OCI-LY1 (cell line): ENCODE measurements around the gene HDAC11.

Experiments used
- CTCF ChIP-seq: fragments of 200-600 bp; sonication (generic), shearing (Covaris generic); IDR thresholded peaks from 2 replicates; pipeline ENCODE4 v1.5.1; 2017; ENCODE audit warnings: mild to moderate bottlenecking, antibody characterized with exemption, low read length, moderate library complexity, mixed read lengths
- EZH2 ChIP-seq: fragments of 200-600 bp; sonication (generic), shearing (Covaris generic); IDR thresholded peaks from 2 replicates; pipeline ENCODE4 v1.8.0; 2017; ENCODE audit warnings: borderline replicate concordance, mixed run types, mild to moderate bottlenecking, antibody characterized with exemption, low read length, moderate library complexity, mixed read lengths

- TF ChIP-seq CTCF: no peak
- TF ChIP-seq EZH2: no peak
Measured at GRCh38 chr3:13487403-13487802, 7.3 kb downstream of the HDAC11 start.
